Activated T-cell treated with anti-CD3 and anti-CD28 coated beads, Interleukin-2, amount 50 U/mL, for 4 hours (primary cell): ENCODE data around the gene OR5H6. TPM values are rescaled to one million over a fixed set of nuclear protein-coding genes. Genes with fewer than 3 reads are reported as not detected.
"Not testable (repeated sequence)": the region's sequence is repeated elsewhere in the genome, so short reads cannot be mapped to it uniquely, and the experiment has no call there.

ENCODE experiments used
- ATAC-seq, 2 donors: fragments of 200-7000 bp; cut with Tn5 transposase; one replicate each; pipeline ENCODE4 v1.10.0; 2021
- DNase-seq: peaks from one replicate; pipeline ENCODE4 v3.0.0-alpha.2; 2020
- H3K27me3 Mint-ChIP-seq: one replicate; pipeline ENCODE4 v1.8.0; 2021; ENCODE audit warnings: low read depth, mixed read lengths
- H3K36me3 Mint-ChIP-seq: one replicate; pipeline ENCODE4 v1.8.0; 2022; ENCODE audit warnings: mixed read lengths; ENCODE audit not compliant: insufficient read depth
- H3K4me1 Mint-ChIP-seq: one replicate; pipeline ENCODE4 v1.8.0; 2021; ENCODE audit warnings: low read depth, mixed read lengths
- H3K4me3 Mint-ChIP-seq: one replicate; pipeline ENCODE4 v1.8.0; 2021; ENCODE audit warnings: mild to moderate bottlenecking, moderate library complexity, mixed read lengths
- H3K9me3 Mint-ChIP-seq: one replicate; pipeline ENCODE4 v1.8.0; 2021; ENCODE audit warnings: mixed read lengths
- total RNA-seq, 3 donors: library from RNA; stranded (reverse); gene quantifications; one replicate each; pipeline ENCODE4 v1.2.1, GENCODE V29; 2021

Gene OR5H6
- total RNA-seq: not detected

DNA sequence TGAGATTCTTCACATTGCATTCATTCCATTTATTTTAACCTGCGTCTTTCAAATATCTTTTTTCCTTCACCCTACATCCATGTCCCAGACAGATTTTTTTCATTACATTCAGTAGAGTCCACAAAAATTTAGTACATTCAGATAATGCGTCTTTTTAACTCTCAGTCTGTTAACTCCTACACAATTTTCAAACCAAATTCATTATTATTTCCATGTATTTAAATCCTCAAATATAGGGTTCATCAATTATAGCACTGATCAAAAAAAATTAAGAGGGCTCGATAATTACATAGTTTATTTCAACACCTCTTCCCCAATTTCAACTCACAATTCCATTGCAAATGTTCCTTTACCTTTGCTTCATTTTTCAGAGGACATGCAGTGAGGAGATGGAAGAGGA, at the start of gene OR5H6:
Gene OR5H6 (plus strand): TSS at position 301 of the 400 bp plus-strand sequence. CDS start 89 bp downstream, at position 390.
- no peaks in the 10 kb centered on the region for H3K36me3 Mint-ChIP-seq
- no peak within 1 kb of the TSS for H3K4me3 Mint-ChIP-seq
- peaks cover 8% of the 10 kb centered on the region for H3K9me3 Mint-ChIP-seq
- DNase-seq (no peak), ATAC-seq (no peak)
- H3K4me1 Mint-ChIP-seq: no peaks in the 10 kb centered on the region
- no peaks in the 10 kb centered on the region for H3K27me3 Mint-ChIP-seq

DNA sequence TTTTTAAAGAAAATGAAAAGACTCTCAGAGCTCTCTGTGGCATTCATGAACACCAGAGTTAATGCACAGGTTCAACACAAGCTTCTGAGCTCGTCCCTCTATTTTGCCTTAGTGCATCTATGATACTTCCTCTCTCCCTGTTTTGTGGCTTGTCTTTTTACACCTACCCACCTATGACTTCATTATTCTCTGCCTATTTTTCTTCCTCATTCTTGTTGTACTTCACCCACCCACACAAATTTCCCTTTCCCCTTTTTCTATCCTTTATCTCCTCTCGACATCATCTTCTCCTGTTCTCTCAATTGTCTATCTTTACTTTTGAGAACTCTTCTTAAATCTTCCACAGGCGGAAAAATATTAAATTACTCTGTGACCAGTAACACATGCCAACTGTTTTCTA, 49.0 kb upstream of the OR5H6 start:
- Mint-ChIP-seq H3K36me3 (no peaks in the 10 kb centered on the region), H3K9me3 (no peaks in the 10 kb centered on the region), H3K27me3 (peaks cover 2% of the 10 kb centered on the region), H3K4me1 (no peaks in the 10 kb centered on the region), H3K4me3 (no peak overlapping the region)
- no peak for ATAC-seq
- DNase-seq: no peak

DNA sequence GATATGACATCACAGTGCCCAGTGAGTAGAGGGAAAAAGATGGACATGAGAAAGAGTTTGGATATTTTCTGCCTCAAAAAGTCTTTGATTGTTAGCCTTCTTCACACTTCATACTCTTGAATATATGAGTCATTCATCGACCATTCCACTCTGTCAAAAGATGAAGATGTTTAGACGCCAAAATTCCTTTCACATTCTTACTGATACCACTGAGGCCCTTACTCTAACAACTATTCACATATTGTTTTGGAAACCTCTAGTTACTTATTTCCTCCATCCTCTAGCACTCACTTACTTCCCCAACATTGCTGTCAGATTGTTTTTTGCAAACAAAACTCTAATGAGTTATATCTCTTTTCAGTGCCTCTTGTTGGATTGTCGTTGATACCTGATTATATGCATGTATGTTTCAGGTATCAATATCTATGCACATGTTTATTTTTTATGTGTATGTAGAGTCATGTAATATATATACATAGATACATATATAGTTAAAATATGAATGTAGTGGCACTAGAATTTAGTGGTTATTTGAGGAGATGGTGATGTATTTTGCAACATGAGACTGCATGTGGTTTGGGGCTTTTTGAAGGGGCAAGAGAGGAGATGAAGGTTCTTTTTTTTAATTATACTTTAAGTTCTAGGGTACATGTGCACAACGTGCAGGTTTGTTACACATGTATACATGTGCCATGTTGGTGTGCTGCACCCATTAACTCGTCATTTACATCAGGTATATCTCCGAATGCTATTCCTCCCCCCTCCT, 40.0 kb upstream of the OR5H6 start:
- Mint-ChIP-seq H3K27me3 (no peaks in the 10 kb centered on the region), H3K36me3 (no peaks in the 10 kb centered on the region), H3K4me3 (no peak overlapping the region), H3K9me3 (no peaks in the 10 kb centered on the region), H3K4me1 (no peaks in the 10 kb centered on the region)
- ATAC-seq (no peak), DNase-seq (no peak)

DNA sequence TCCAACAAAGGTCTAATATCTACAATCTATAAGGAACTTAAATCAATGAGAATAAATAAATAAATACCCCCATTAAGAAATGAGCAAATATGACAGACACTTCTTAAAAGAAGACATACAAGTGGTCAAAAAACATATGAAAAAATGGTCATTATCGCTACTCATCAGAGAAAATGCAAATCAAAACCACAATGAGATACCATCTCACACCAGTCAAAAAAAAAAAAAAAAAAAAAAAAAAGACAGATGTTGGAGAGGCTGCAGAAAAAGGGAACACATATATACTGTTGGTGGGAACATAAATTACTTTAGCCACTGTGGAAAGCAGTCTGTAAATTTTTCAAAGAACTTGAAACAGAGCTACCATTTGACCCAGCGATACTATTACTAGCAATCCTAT, 31.6 kb upstream of the OR5H6 start:
- Mint-ChIP-seq H3K27me3 (peaks cover 3% of the 10 kb centered on the region), H3K9me3 (no peaks in the 10 kb centered on the region), H3K4me3 (no peak overlapping the region), H3K4me1 (no peaks in the 10 kb centered on the region), H3K36me3 (no peaks in the 10 kb centered on the region)
- ATAC-seq (no peak), DNase-seq (no peak)

DNA sequence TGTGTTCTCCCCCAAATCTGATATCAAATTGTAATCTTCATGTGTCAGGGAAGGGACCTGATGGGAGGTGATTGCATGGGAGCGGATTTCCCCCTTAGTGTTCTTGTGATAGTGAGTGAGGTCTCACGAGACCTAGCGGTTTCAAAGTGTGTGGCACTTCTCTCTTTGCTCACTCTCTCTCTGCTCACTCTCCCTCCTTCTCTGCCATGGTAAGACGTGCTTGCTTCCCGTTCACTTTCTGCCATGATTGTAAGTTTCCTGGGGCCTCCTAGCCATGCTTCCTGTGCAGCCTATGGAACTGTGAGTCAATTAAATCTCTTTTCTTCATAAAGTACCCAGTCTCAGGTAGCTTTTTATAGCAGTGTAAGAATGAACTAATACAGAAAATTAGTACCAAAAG, 30.6 kb upstream of the OR5H6 start:
- Mint-ChIP-seq H3K4me3 (no peak overlapping the region), H3K9me3 (no peaks in the 10 kb centered on the region), H3K4me1 (no peaks in the 10 kb centered on the region), H3K27me3 (peaks cover 3% of the 10 kb centered on the region), H3K36me3 (no peaks in the 10 kb centered on the region)
- no peak for DNase-seq
- ATAC-seq: no peak

DNA sequence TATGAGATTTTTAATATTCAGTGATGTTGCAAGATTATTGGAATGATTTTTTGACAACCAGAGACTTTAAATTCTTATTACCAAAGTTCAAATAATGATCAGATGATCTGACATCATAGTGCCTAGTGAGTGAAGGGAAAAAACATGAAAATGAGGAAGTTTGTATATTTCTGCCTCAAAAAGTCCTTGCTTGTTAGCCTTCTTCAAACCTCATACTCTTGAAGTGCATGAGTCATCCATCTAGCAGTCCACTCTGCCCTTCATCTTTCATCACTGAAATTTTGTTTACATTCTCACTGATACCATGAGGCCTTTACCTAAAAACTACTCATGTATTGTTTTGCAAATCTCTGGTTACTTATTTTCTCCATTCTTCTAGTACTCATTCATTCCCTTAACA, 23.9 kb upstream of the OR5H6 start:
- Mint-ChIP-seq H3K4me1 (no peaks in the 10 kb centered on the region), H3K27me3 (peaks cover 5% of the 10 kb centered on the region), H3K9me3 (no peaks in the 10 kb centered on the region), H3K4me3 (no peak overlapping the region), H3K36me3 (no peaks in the 10 kb centered on the region)
- DNase-seq (no peak), ATAC-seq (no peak)

DNA sequence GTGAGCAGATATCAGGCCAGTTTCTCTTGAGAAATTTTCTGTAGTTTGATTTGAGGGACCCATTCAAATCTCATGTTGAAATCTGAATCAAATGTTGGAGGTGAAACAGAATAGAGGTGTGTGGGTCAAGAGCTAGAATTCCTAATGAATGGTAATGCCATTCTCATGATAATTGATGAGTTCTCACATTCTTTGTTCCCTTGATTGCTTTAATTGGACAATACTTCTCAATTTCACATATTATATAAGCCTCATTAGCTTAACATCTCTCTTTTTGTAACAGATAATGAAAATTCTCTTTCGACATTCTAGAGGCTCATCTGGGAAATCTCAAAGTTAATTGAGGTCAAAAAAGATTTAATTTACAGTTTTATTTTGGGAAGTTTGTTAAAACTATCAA, 21.9 kb upstream of the OR5H6 start:
- DNase-seq (no peak), ATAC-seq (no peak)
- Mint-ChIP-seq H3K27me3 (peaks cover 5% of the 10 kb centered on the region), H3K36me3 (no peaks in the 10 kb centered on the region), H3K4me3 (no peak overlapping the region), H3K4me1 (no peaks in the 10 kb centered on the region), H3K9me3 (no peaks in the 10 kb centered on the region)

DNA sequence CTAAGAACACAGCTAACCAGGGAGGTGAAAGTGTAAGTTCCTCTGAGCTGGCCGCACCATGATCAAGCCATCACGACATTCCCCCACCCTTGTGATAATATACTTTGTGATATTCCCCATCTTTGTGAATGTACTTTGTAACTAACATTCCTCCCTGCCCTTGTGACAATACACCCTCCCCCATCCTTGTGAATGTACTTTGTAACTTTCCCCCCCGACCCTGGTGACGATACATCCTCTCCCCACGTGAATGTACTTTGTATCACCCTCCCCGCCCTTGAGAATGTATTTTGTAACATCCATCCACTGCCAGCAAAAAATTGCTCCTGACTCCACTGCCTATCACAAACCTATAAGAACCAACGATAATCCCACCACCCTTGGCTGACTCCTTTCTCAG, 20.2 kb upstream of the OR5H6 start:
- Mint-ChIP-seq H3K36me3 (no peaks in the 10 kb centered on the region), H3K9me3 (no peaks in the 10 kb centered on the region), H3K4me1 (no peaks in the 10 kb centered on the region), H3K4me3 (no peak overlapping the region), H3K27me3 (peaks cover 5% of the 10 kb centered on the region)
- DNase-seq: no peak
- ATAC-seq: no peak

DNA sequence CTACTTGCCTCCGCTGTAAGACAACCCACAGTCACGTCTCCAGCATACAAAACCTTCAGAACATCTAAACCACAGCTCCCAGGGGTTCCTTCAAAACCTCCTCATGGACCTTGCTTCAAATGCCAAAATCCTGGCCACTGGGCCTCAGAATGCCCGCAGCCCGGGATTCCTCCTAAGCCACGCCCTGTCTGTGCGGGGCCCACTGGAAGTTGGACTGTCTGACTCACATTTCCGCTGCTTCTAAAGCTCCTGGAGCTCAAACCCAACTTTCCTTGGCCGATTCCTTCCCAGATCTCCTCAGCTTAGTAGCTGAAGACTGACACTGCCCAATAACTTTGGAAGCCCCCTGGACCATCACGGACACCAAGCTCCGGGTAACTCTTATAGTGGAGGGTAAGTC, 17.9 kb upstream of the OR5H6 start:
- no peak overlapping the region for H3K4me3 Mint-ChIP-seq
- no peaks in the 10 kb centered on the region for H3K9me3 Mint-ChIP-seq
- no peaks in the 10 kb centered on the region for H3K27me3 Mint-ChIP-seq
- no peaks in the 10 kb centered on the region for H3K4me1 Mint-ChIP-seq
- ATAC-seq (no peak), DNase-seq (no peak)
- no peaks in the 10 kb centered on the region for H3K36me3 Mint-ChIP-seq

DNA sequence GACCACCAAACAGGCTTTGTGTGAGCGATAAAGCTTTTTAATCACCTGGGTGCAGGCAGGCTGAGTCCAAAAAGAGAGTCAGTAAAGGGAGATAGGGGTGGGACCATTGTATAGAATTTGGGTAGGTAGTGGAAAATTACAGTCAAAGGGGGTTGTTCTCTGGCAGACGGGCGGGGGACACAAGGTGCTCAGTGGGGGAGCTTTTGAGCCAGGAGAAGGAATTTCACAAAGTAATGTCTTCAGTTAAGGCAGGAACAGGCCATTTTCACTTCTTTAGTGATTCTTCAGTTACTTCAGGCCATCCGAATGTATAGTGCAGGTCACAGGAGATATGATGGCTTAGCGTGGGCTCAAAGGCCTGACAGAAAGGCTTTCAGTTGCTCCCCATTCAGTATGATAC, 8.0 kb upstream of the OR5H6 start:
- not testable (repeated sequence) for ATAC-seq, H3K27me3 Mint-ChIP-seq, H3K4me3 Mint-ChIP-seq, H3K4me1 Mint-ChIP-seq, DNase-seq, H3K36me3 Mint-ChIP-seq, H3K9me3 Mint-ChIP-seq

DNA sequence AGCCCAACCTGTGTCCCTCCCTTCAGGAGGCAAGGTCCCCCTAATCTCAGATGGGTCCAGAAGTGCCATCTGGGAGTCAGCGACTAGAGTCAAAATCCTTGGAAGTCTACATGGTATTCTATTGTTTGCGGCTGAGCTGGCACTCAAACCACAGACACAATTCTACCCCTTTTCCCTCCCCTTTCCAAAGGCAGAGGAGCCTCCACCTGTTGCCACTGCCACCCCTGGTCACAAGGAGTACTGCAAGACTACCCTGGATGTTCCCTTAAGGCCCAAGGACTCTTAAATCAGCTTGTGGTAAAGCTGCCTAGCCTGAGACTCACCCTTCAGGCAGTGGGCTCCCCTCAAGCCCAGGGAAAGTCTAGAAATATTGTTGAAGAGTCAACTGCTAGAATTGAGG, 4.3 kb upstream of the OR5H6 start:
- no peak overlapping the region for H3K4me3 Mint-ChIP-seq
- no peaks in the 10 kb centered on the region for H3K4me1 Mint-ChIP-seq
- peaks cover 5% of the 10 kb centered on the region for H3K9me3 Mint-ChIP-seq
- DNase-seq (no peak), ATAC-seq (no peak)
- no peaks in the 10 kb centered on the region for H3K27me3 Mint-ChIP-seq
- no peaks in the 10 kb centered on the region for H3K36me3 Mint-ChIP-seq

DNA sequence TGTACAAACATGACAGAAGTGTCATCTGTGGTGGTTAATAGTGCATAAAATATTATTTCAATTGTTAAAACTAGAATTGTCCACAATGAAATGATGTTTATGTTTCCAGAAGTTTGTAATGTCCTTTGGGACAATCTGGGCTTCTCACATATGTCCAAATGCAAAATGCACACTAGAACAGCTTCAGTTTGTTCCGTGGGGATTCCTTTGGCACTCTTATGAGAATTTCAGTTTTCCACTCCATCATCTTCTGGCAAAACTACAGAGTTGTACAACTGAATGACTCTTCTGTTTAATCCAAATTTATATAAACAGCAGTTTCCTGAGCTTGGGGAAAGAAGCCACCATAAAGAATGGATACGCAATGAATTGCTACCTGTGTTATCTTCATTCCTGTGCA, 2.0 kb upstream of the OR5H6 start:
- Mint-ChIP-seq H3K4me1 (no peaks in the 10 kb centered on the region), H3K9me3 (peaks cover 5% of the 10 kb centered on the region), H3K27me3 (no peaks in the 10 kb centered on the region), H3K4me3 (no peak overlapping the region), H3K36me3 (no peaks in the 10 kb centered on the region)
- ATAC-seq (no peak), DNase-seq (no peak)

DNA sequence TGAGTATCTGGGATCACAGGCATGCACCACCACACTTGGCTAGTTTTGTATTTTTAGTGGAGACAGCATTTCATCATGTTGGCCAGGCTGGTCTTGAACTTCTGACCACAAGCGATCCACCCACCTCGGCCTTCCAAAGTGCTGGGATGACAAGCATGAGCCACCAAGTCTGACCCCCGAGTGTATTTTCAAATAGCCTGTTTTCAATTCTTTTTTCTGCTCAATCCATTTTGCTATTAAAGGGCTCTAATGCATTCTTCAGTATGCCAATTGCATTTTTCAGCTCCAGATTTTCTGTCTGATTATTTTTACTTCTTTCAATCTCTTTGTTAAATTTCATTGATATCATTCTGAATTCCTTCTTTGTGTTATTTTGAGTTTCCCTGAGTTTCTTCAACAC, 5.8 kb downstream of the OR5H6 start:
- H3K9me3 Mint-ChIP-seq: peaks cover 29% of the 10 kb centered on the region
- ATAC-seq: no peak
- H3K4me1 Mint-ChIP-seq: no peaks in the 10 kb centered on the region
- no peaks in the 10 kb centered on the region for H3K36me3 Mint-ChIP-seq
- no peak overlapping the region for H3K4me3 Mint-ChIP-seq
- DNase-seq: no peak
- H3K27me3 Mint-ChIP-seq: peaks cover 6% of the 10 kb centered on the region

DNA sequence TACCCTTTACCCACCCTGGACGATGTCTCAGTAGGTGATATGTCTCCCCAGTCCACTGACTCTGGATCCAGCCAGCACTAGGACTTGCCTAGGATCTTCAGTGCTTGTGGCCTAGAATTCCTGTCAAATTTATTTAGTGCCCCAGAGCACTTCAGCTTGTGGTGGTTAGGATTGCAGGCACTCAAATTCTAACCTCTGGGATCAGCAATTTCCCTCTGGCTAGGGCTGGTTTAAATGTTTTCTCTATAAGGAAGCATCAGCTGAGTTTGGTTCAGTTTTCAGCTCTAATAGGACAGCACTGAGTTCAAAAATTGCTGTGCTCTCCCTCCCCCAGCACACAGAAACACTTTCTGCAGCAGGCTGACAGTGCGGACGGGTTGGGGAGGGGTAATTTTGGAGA, 8.1 kb downstream of the OR5H6 start:
- Mint-ChIP-seq H3K9me3 (peaks cover 29% of the 10 kb centered on the region), H3K27me3 (peaks cover 6% of the 10 kb centered on the region), H3K4me1 (no peaks in the 10 kb centered on the region), H3K4me3 (no peak overlapping the region), H3K36me3 (no peaks in the 10 kb centered on the region)
- no peak for ATAC-seq
- DNase-seq: no peak

DNA sequence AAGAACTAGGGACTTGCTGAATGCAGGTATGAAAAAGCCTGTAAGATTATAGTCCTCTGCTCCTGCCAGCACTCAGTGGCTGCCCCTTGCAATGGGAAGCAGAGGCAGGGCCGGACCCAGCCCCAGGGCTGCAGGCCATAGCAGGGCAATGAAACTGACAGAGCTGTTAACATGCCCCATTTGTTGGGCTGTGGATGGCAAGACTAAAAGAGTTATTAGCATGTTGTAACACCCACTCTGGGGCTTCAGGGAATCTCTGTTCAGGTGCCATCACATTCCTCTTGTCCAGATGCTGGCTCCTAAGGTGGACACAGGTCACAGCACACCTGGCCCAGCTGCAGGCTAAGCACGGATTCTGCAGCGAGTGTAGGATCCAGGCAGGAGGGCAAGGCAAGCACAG, 10.9 kb downstream of the OR5H6 start:
- H3K9me3 Mint-ChIP-seq: peaks cover 11% of the 10 kb centered on the region
- H3K36me3 Mint-ChIP-seq: no peaks in the 10 kb centered on the region
- peaks cover 2% of the 10 kb centered on the region for H3K4me1 Mint-ChIP-seq
- DNase-seq: no peak
- no peak for ATAC-seq
- H3K4me3 Mint-ChIP-seq: no peak overlapping the region
- peaks cover 6% of the 10 kb centered on the region for H3K27me3 Mint-ChIP-seq

DNA sequence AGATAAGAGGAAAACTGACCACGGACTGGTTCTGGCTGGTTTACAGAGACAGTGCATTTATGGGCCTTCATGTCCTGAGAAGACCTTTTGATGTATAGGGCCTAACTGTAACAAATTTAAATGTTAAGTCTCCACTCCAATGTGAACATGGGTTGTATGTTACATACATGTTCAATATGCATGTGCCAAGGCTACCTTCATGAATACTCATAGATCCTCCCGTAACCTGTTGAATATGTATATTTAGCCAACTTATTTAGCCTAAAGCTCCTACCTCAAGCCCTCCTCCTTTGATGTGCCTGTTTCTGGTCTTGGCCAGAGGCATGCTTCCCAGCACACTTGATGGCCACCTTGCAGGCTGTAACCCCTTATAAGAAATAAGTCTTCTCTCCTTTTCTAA, 18.2 kb downstream of the OR5H6 start, which contains the start of gene OR5H2:
Gene OR5H2 (plus strand): TSS at position 301 of the 400 bp plus-strand sequence. CDS start 398 bp downstream, outside the sequence.
- no peaks in the 10 kb centered on the region for H3K27me3 Mint-ChIP-seq
- H3K36me3 Mint-ChIP-seq: no peaks in the 10 kb centered on the region
- no peaks in the 10 kb centered on the region for H3K9me3 Mint-ChIP-seq
- H3K4me1 Mint-ChIP-seq: peaks cover 2% of the 10 kb centered on the region
- no peak within 1 kb of the TSS for H3K4me3 Mint-ChIP-seq
- ATAC-seq (no peak), DNase-seq (no peak)
